ENCODE measurements around the gene LIN37. TPM values are rescaled to one million over a fixed set of nuclear protein-coding genes. Genes with fewer than 3 reads are reported as not detected.

The LIN37 gene
- total and polyA plus RNA-seq, 5 donors from 2014 or later = 9.9 to 16.5 (median 11.7) TPM

Other genes starting within 250 kb of the LIN37 start
- gene DMKN, start 234.9 kb upstream of the LIN37 start, total RNA-seq = not detected
- gene DMKN, start 234.9 kb upstream of the LIN37 start, polyA plus RNA-seq = 1 to 10 TPM in 2 of 4 donors, under 1 TPM in 1, not detected in 1; 0.74 to 1.6 (median 1.0) TPM
- not detected for gene SBSN, start 220.3 kb upstream of the LIN37 start, total RNA-seq
- not detected for gene SBSN, start 220.3 kb upstream of the LIN37 start, polyA plus RNA-seq
- not detected for gene GAPDHS, start 215.1 kb upstream of the LIN37 start, total RNA-seq
- not detected for gene GAPDHS, start 215.1 kb upstream of the LIN37 start, polyA plus RNA-seq
- gene TMEM147, start 202.9 kb upstream of the LIN37 start, total RNA-seq = 37.1 TPM
- 100 to 1,000 TPM; 155 to 179 (median 160) TPM for gene TMEM147, start 202.9 kb upstream of the LIN37 start, polyA plus RNA-seq
- gene ATP4A, start 184.9 kb upstream of the LIN37 start, total RNA-seq = not detected
- gene ATP4A, start 184.9 kb upstream of the LIN37 start, polyA plus RNA-seq = not detected
- gene PMIS2, start 162.4 kb upstream of the LIN37 start, total RNA-seq = not detected
- not detected for gene PMIS2, start 162.4 kb upstream of the LIN37 start, polyA plus RNA-seq
- gene HAUS5, start 135.8 kb upstream of the LIN37 start, total RNA-seq = 25.9 TPM
- 1 to 10 TPM; 5.1 to 8.1 (median 6.6) TPM for gene HAUS5, start 135.8 kb upstream of the LIN37 start, polyA plus RNA-seq
- 52.3 TPM for gene RBM42, start 119.5 kb upstream of the LIN37 start, total RNA-seq
- gene RBM42, start 119.5 kb upstream of the LIN37 start, polyA plus RNA-seq = 10 to 100 TPM; 54.4 to 69.0 (median 59.2) TPM
- gene ETV2, start 106.8 kb upstream of the LIN37 start, total RNA-seq = not detected
- gene ETV2, start 106.8 kb upstream of the LIN37 start, polyA plus RNA-seq = under 1 TPM in 3 of 4 donors, not detected in 1; 0.44 to 0.67 (median 0.46) TPM
- gene COX6B1, start 100.3 kb upstream of the LIN37 start, total RNA-seq = 249 TPM
- gene COX6B1, start 100.3 kb upstream of the LIN37 start, polyA plus RNA-seq = 100 to 1,000 TPM; 854 to 919 (median 912) TPM
- not detected for gene UPK1A, start 82.1 kb upstream of the LIN37 start, total RNA-seq
- gene UPK1A, start 82.1 kb upstream of the LIN37 start, polyA plus RNA-seq = not detected
- gene ZBTB32, start 44.0 kb upstream of the LIN37 start, total RNA-seq = 42.0 TPM
- 1 to 10 TPM; 3.1 to 5.3 (median 4.6) TPM for gene ZBTB32, start 44.0 kb upstream of the LIN37 start, polyA plus RNA-seq
- 73.0 TPM for gene KMT2B, start 30.6 kb upstream of the LIN37 start, total RNA-seq
- gene KMT2B, start 30.6 kb upstream of the LIN37 start, polyA plus RNA-seq = 1 to 10 TPM in 1 of 4 donors, under 1 TPM in 3; 0.45 to 1.1 (median 0.68) TPM
- gene IGFLR1, start 6.1 kb upstream of the LIN37 start, total RNA-seq = 80.5 TPM
- gene IGFLR1, start 6.1 kb upstream of the LIN37 start, polyA plus RNA-seq = 100 to 1,000 TPM; 109 to 151 (median 125) TPM
- 70.8 TPM for gene U2AF1L4, start 3.2 kb upstream of the LIN37 start, total RNA-seq
- 10 to 100 TPM; 48.4 to 66.5 (median 58.5) TPM for gene U2AF1L4, start 3.2 kb upstream of the LIN37 start, polyA plus RNA-seq
- gene PSENEN, start 2.9 kb upstream of the LIN37 start, total RNA-seq = 21.1 TPM
- 10 to 100 TPM; 66.1 to 99.6 (median 72.9) TPM for gene PSENEN, start 2.9 kb upstream of the LIN37 start, polyA plus RNA-seq
- not detected for gene HSPB6, start 8.5 kb downstream of the LIN37 start, total RNA-seq
- not detected for gene HSPB6, start 8.5 kb downstream of the LIN37 start, polyA plus RNA-seq
- 39.5 TPM for gene PROSER3, start 9.6 kb downstream of the LIN37 start, total RNA-seq
- gene PROSER3, start 9.6 kb downstream of the LIN37 start, polyA plus RNA-seq = 1 to 10 TPM; 4.3 to 6.4 (median 5.0) TPM
- gene ARHGAP33, start 27.0 kb downstream of the LIN37 start, total RNA-seq = 46.7 TPM
- under 1 TPM in 1 of 4 donors, not detected in 3; 0.40 TPM for gene ARHGAP33, start 27.0 kb downstream of the LIN37 start, polyA plus RNA-seq
- gene PRODH2, start 64.3 kb downstream of the LIN37 start, total RNA-seq = not detected
- gene PRODH2, start 64.3 kb downstream of the LIN37 start, polyA plus RNA-seq = not detected
- gene NPHS1, start 103.9 kb downstream of the LIN37 start, total RNA-seq = not detected
- not detected for gene NPHS1, start 103.9 kb downstream of the LIN37 start, polyA plus RNA-seq
- gene KIRREL2, start 108.3 kb downstream of the LIN37 start, total RNA-seq = not detected
- gene KIRREL2, start 108.3 kb downstream of the LIN37 start, polyA plus RNA-seq = not detected
- gene APLP1, start 120.0 kb downstream of the LIN37 start, total RNA-seq = not detected
- gene APLP1, start 120.0 kb downstream of the LIN37 start, polyA plus RNA-seq = not detected
- gene NFKBID, start 152.0 kb downstream of the LIN37 start, total RNA-seq = 120 TPM
- gene NFKBID, start 152.0 kb downstream of the LIN37 start, polyA plus RNA-seq = 1 to 10 TPM; 2.7 to 4.2 (median 3.6) TPM
- 104 TPM for gene HCST, start 154.0 kb downstream of the LIN37 start, total RNA-seq
- 100 to 1,000 TPM; 640 to 863 (median 760) TPM for gene HCST, start 154.0 kb downstream of the LIN37 start, polyA plus RNA-seq
- gene TYROBP, start 159.7 kb downstream of the LIN37 start, total RNA-seq = not detected
- 1 to 10 TPM in 3 of 4 donors, under 1 TPM in 1; 0.49 to 6.9 (median 2.1) TPM for gene TYROBP, start 159.7 kb downstream of the LIN37 start, polyA plus RNA-seq
- gene LRFN3, start 187.8 kb downstream of the LIN37 start, total RNA-seq = 7.7 TPM
- gene LRFN3, start 187.8 kb downstream of the LIN37 start, polyA plus RNA-seq = 1 to 10 TPM in 1 of 4 donors, under 1 TPM in 3; 0.63 to 1.4 (median 0.84) TPM
- 11.8 TPM for gene SDHAF1, start 246.6 kb downstream of the LIN37 start, total RNA-seq
- gene SDHAF1, start 246.6 kb downstream of the LIN37 start, polyA plus RNA-seq = 10 to 100 TPM; 44.0 to 71.2 (median 67.4) TPM

Data from CD4-positive, CD25-positive, alpha-beta regulatory T cell (primary cell).